GM23248 (cell line): ENCODE measurements around the gene ATXN3. TPM values are rescaled to one million over a fixed set of nuclear protein-coding genes. Genes with fewer than 3 reads are reported as not detected.

ENCODE experiments used
- DNase-seq: peaks from one replicate; pipeline ENCODE4 v3.0.0-alpha.2; 2015
- H2AFZ ChIP-seq: fragments of 200-600 bp; sonication (generic); 2 replicates; pipeline ENCODE4 v1.6.1; 2016; ENCODE audit warnings: antibody characterized with exemption
- H3F3A ChIP-seq: fragments of 200-600 bp; sonication (generic); 2 replicates; pipeline ENCODE4 v1.6.1; 2016; ENCODE audit warnings: mild to moderate bottlenecking, antibody characterized with exemption, mixed run types; ENCODE audit not compliant: insufficient read depth
- H3K27ac ChIP-seq: fragments of 200-600 bp; sonication (generic); 2 replicates; pipeline ENCODE4 v1.5.1; 2016; ENCODE audit warnings: mild to moderate bottlenecking
- H3K27me3 ChIP-seq: fragments of 200-600 bp; sonication (generic); replicated peaks from 2 replicates; pipeline ENCODE4 v1.6.1; 2016; ENCODE audit warnings: mild to moderate bottlenecking; ENCODE audit not compliant: insufficient read depth
- H3K36me3 ChIP-seq: fragments of 200-600 bp; sonication (generic); 2 replicates; pipeline ENCODE4 v1.6.1; 2016; ENCODE audit warnings: low read depth, mild to moderate bottlenecking
- H3K4me1 ChIP-seq: fragments of 200-600 bp; sonication (generic); 2 replicates; pipeline ENCODE4 v1.6.1; 2016; ENCODE audit warnings: mild to moderate bottlenecking; ENCODE audit not compliant: insufficient read depth
- H3K4me2 ChIP-seq: fragments of 200-600 bp; sonication (generic); one replicate; pipeline ENCODE4 v1.6.1; 2016; ENCODE audit warnings: mild to moderate bottlenecking; ENCODE audit not compliant: unreplicated experiment
- H3K4me3 ChIP-seq: fragments of 200-600 bp; sonication (generic); 2 replicates; pipeline ENCODE4 v1.5.1; 2016; ENCODE audit warnings: mild to moderate bottlenecking
- H3K79me2 ChIP-seq: fragments of 200-600 bp; sonication (generic); 2 replicates; pipeline ENCODE4 v1.6.1; 2016; ENCODE audit warnings: mild to moderate bottlenecking; ENCODE audit not compliant: insufficient read depth
- H3K9ac ChIP-seq: fragments of 200-600 bp; sonication (generic); 2 replicates; pipeline ENCODE4 v1.6.1; 2016; ENCODE audit warnings: mild to moderate bottlenecking
- H3K9me2 ChIP-seq: fragments of 200-600 bp; sonication (generic); 2 replicates; pipeline ENCODE4 v1.6.1; 2016; ENCODE audit warnings: mixed run types, mild to moderate bottlenecking, moderate library complexity; ENCODE audit not compliant: insufficient read depth
- H3K9me3 ChIP-seq: fragments of 200-600 bp; sonication (generic); one replicate; pipeline ENCODE4 v1.6.1; 2017; ENCODE audit warnings: low read depth
- H4K20me1 ChIP-seq: fragments of 200-600 bp; sonication (generic); 2 replicates; pipeline ENCODE4 v1.6.0; 2016; ENCODE audit not compliant: insufficient read depth
- EZH2 ChIP-seq: fragments of 200-600 bp; sonication (generic); IDR thresholded peaks from 2 replicates; pipeline ENCODE4 v1.6.1; 2018; ENCODE audit warnings: antibody characterized with exemption, mild to moderate bottlenecking; ENCODE audit not compliant: insufficient read depth, poor library complexity, severe bottlenecking
- EZH2phosphoT487 ChIP-seq: fragments of 200-600 bp; sonication (generic); IDR thresholded peaks from 2 replicates; pipeline ENCODE4 v1.6.1; 2018; ENCODE audit warnings: antibody characterized with exemption, moderate library complexity, mild to moderate bottlenecking, low read depth; ENCODE audit not compliant: insufficient read depth
- WGBS, 2 experiments: methylation state at CpG; one replicate each; pipeline ENCODE4 v1.1.6; 2015 to 2017; ENCODE audit warnings: low lambda C conversion rate in 2 of 2, low coverage in 1 of 2; ENCODE audit errors: missing lambda C conversion rate in 2 of 2; 5-methylcytosine and 5-hydroxymethylcytosine counted together
- in situ Hi-C: fragments of 300-500 bp; cut with MboI; formaldehyde crosslinking; loops from 2 replicates; pipeline ENCODE4 v1.15.0; 2020
- polyA plus RNA-seq: library from polyadenylated mRNA; unstranded; fragments of >200 nt; fragmentation: Nextera tagmentation; extraction: Ambion mirVana; gene quantifications from 2 replicates; pipeline ENCODE4 v1.2.1, GENCODE V29; 2016
- total RNA-seq: library from RNA; depleted of rRNA; stranded (reverse); fragments of >200 nt; shearing (Covaris generic); gene quantifications from 2 replicates; pipeline ENCODE4 v1.2.3, GENCODE V29; 2014

Gene ATXN3
- total and polyA plus RNA-seq, 2 experiments from 2014 or later, result 25.9 to 35.7 TPM

DNA sequence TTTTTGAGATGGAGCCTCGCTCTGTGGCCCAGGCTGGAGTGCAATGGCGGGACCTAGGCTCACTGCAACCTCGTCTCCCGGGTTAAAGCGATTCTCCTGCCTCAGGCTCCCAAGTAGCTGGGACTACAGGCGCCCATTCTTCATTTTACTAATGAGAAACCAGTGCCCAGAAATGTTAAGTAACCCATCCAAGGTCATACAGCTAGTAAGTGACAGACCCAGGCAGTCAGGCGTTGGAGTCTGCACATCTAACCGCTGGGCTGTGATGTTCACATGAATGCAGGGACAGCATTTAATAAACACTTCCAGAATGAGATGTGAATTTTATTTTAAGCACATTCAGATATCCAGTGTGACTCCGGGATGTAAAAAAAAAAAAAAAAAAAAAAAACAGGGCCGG lies 65.2 kb downstream of the ATXN3 start:
- no peak for TF ChIP-seq EZH2
- peaks cover 26% of the 10 kb centered on the region for H3K4me1 ChIP-seq
- in situ Hi-C loops, result no loop called here
- peak overlapping the region; percentile 99 for H3K27ac ChIP-seq
- no peaks in the 10 kb centered on the region for H3K9me3 ChIP-seq
- H3K4me3 ChIP-seq, result peak overlapping the region; percentile 93
- peak overlapping the region; percentile 86 for H2AFZ ChIP-seq
- peak; percentile 12 for DNase-seq
- no peaks in the 10 kb centered on the region for H3K36me3 ChIP-seq
- WGBS, 2 experiments, result 68 to 72% methylated on average over 10 of the region's 10 CpGs
- peaks cover 59% of the 10 kb centered on the region for H3K79me2 ChIP-seq
- peak overlapping the region; percentile 100 for H3K9ac ChIP-seq
- H3K4me2 ChIP-seq, result peak overlapping the region; percentile 96
- no peaks in the 10 kb centered on the region for H3K27me3 ChIP-seq
- peaks cover 20% of the 10 kb centered on the region for H3F3A ChIP-seq
- H4K20me1 ChIP-seq, result no peaks in the 10 kb centered on the region
- no peaks in the 10 kb centered on the region for H3K9me2 ChIP-seq

DNA sequence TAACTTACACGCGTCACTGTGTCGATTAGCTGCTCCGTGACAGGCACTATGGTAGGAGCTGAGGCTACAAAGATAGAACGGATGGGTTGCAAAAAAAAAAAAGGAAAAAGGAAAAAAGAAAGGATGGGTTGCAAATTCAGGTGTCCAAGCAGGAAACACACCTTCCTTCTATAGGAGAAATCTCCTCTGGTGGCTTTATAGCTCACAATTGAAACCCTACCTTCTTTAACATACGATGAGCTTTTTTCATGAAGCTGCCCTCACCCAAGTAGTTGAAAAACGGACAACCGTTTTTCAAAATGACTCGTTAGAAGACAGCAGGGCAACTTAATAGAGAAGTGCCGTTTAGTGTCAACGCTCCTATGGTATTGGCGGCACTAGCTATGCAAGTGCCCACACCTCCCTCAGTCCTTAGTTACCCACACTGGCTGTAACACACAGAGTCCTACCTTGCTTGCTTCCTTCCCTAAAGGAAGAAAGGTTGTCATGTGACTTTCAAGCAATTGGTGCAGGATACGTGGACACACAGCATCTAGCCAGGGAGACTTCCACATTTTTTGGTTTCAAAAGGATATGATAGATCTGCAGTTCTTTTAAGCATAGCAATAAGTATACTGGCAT lies 65.8 kb downstream of the ATXN3 start:
- in situ Hi-C loops, result no loop called here
- no peaks in the 10 kb centered on the region for H3K36me3 ChIP-seq
- H3K9me2 ChIP-seq, result no peaks in the 10 kb centered on the region
- TF ChIP-seq EZH2 (no peak), EZH2phosphoT487 (no peak)
- H3F3A ChIP-seq, result peaks cover 20% of the 10 kb centered on the region
- H3K27ac ChIP-seq, result peak overlapping the region; percentile 99
- no peaks in the 10 kb centered on the region for H4K20me1 ChIP-seq
- H3K4me3 ChIP-seq, result peak overlapping the region; percentile 93
- WGBS, 2 experiments, result 1 to 2% methylated on average over 13 of the region's 13 CpGs
- peak overlapping the region; percentile 86 for H2AFZ ChIP-seq
- H3K79me2 ChIP-seq, result peaks cover 62% of the 10 kb centered on the region
- no peaks in the 10 kb centered on the region for H3K9me3 ChIP-seq
- DNase-seq, result peak; percentile 60
- H3K4me1 ChIP-seq, result peaks cover 29% of the 10 kb centered on the region
- H3K4me2 ChIP-seq, result peak overlapping the region; percentile 96
- no peaks in the 10 kb centered on the region for H3K27me3 ChIP-seq
- H3K9ac ChIP-seq, result peak overlapping the region; percentile 100

DNA sequence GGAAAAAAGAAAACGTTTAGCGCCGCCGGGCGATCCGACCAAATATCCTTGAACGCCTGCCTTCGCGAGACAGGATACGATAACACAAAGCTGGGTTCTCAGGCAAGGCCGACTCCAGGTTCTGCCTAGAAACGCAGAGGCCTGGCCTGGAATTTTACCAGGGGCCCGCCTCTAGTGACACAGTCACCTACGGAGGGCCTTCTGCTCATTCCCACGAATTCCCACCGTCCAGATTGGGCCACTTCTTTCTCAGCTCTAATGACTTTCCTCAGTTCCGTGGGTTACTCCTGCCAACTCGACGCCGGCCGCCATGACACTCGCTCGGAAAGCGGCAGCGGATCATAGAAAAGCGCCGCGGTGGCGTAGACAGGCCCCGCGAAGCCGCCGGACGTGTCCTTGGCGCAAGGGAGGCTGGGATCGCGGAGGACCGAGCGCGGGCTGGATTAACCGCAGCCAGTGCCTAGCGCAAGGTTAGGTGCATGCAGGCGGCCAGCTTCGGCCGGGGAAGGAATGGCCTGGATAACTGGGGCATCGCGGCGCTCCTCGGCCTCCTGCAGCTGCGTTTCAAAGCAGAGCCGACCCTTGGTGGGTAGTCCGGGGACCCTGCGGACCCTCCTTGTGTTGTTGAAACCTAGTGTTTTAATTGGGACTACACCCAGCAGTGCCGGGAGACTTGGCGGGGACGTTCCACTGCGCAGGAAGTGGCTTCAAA lies 66.5 kb downstream of the ATXN3 start, which contains the start of gene TRIP11:
Gene TRIP11 (minus strand): TSS at position 341 of the 712 bp plus-strand sequence. CDS start 374 bp downstream, outside the sequence.
- Histone ChIP-seq H3F3A (peaks cover 20% of the 10 kb centered on the region), H4K20me1 (no peaks in the 10 kb centered on the region), H3K9me3 (no peaks in the 10 kb centered on the region), H3K4me2 (peak within 1 kb of the TSS; percentile 96), H3K36me3 (no peaks in the 10 kb centered on the region), H3K79me2 (peaks cover 69% of the 10 kb centered on the region), H3K27me3 (no peaks in the 10 kb centered on the region), H3K4me1 (peaks cover 29% of the 10 kb centered on the region), H3K9ac (peak within 1 kb of the TSS; percentile 100), H3K27ac (peak within 1 kb of the TSS; percentile 99), H3K9me2 (no peaks in the 10 kb centered on the region), H3K4me3 (peak within 1 kb of the TSS; percentile 93), H2AFZ (peak within 1 kb of the TSS; percentile 86)
- DNase-seq, result peak; percentile 98
- WGBS, 2 experiments, result 1% methylated on average over 56 to 57 of the region's 57 CpGs
- TF ChIP-seq EZH2phosphoT487, result no peak
- no peak for TF ChIP-seq EZH2
- in situ Hi-C loops, result no loop called here

DNA sequence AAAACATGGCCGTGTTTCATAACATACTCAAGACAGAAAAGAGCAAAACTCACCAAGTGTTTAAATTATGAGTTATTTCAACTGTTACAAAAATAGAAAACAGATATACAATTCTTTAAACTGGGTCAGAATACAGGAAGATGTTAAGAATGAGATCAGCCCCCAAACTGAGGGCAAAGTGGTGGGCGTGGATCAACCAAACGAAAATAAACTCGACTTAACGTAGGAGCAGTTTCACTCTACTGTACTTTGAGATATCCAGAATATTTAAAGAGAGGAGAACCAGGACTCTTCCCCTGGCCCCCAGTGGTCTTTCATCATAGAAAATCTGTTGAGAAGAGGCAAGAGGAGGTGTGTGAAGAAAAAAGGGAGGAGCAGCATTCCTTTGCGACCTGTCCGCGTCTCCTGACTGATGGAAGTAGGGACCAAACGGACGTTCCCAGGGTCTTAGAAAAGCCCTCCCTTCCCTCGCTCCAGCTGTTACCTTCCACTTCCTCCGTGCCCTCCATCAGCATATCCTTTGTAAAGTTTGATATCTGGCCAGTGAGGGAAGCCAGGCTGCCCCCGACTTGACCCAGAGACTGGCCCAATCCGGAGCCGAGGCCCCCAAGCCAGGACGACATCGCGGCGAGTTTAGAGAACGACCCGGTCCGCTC lies 67.2 kb downstream of the ATXN3 start:
- Histone ChIP-seq H3K79me2 (peaks cover 75% of the 10 kb centered on the region), H2AFZ (peak overlapping the region; percentile 86), H3K27ac (peak overlapping the region; percentile 99), H4K20me1 (no peaks in the 10 kb centered on the region), H3K4me1 (peaks cover 29% of the 10 kb centered on the region), H3K4me2 (peak overlapping the region; percentile 96), H3K9ac (peak overlapping the region; percentile 100), H3K9me3 (no peaks in the 10 kb centered on the region), H3F3A (peaks cover 20% of the 10 kb centered on the region), H3K4me3 (peak overlapping the region; percentile 93), H3K27me3 (no peaks in the 10 kb centered on the region), H3K9me2 (no peaks in the 10 kb centered on the region), H3K36me3 (no peaks in the 10 kb centered on the region)
- peak; percentile 77 for DNase-seq
- WGBS, 2 experiments, result 1% methylated on average over 21 to 22 of the region's 22 CpGs
- no peak for TF ChIP-seq EZH2phosphoT487
- no peak for TF ChIP-seq EZH2
- in situ Hi-C loops, result no loop called here
